ENCODE data around the gene CELA2B. TPM values are rescaled to one million over a fixed set of nuclear protein-coding genes. Genes with fewer than 3 reads are reported as not detected.

Gene CELA2B
- total and polyA plus RNA-seq, 4 donors: not detected

GRCh38 chr1:15448877-15449462, 26.9 kb upstream of the CELA2B start:
- TF ChIP-seq EGR1 (IDR thresholded peaks at IDR 0.05; ENCODE audit: low read depth in 2 of 2) (no peak), JUND (IDR thresholded peaks at IDR 0.05) (no peak), FOXA1 (IDR thresholded peaks at IDR 0.05) (no peak), SP1 (IDR thresholded peaks at IDR 0.05) (no peak), GABPA (IDR thresholded peaks at IDR 0.05 in 1 of 2, conservative IDR thresholded peaks at IDR 0.05 in 1 of 2) (no peak), MAX (IDR thresholded peaks at IDR 0.05) (no peak), YY1 (IDR thresholded peaks at IDR 0.05) (no peak), ATF3 (IDR thresholded peaks at IDR 0.05) (no peak), HNF4G (IDR thresholded peaks at IDR 0.05) (no peak), ZBTB33 (IDR thresholded peaks at IDR 0.05) (no peak), REST (IDR thresholded peaks at IDR 0.05) (no peak), CTCF (IDR thresholded peaks at IDR 0.05; ENCODE audit: low read depth, low read length, missing input control) (no peak), HNF4A (conservative IDR thresholded peaks at IDR 0.05) (no peak), RAD21 (IDR thresholded peaks at IDR 0.05) (no peak), FOXA2 (IDR thresholded peaks at IDR 0.05) (no peak), TAF1 (conservative IDR thresholded peaks at IDR 0.05) (no peak)
- H3K4me1 ChIP-seq (ENCODE audit: control insufficient read depth in 4 of 4, insufficient read depth in 4 of 4, low read length in 3 of 4): no peaks in the 10 kb centered on the region
- WGBS: 93% methylated on average over 3 of the region's 3 CpGs

GRCh38 chr1:15449567-15449966, 26.3 kb upstream of the CELA2B start:
- Histone ChIP-seq H3K36me3 (ENCODE audit: control insufficient read depth in 4 of 4, insufficient read depth in 3 of 4, low read depth in 1 of 4, low read length in 3 of 4) (no peaks in the 10 kb centered on the region), H3K4me3 (ENCODE audit: low read depth in 1 of 3, low read length in 3 of 3) (no peak overlapping the region), H3K9ac (ENCODE audit: low read depth in 1 of 2, low read length in 2 of 2) (no peak overlapping the region), H3K27ac (ENCODE audit: low read depth in 1 of 2, low read length in 2 of 2) (no peak overlapping the region), H3K9me3 (ENCODE audit: control insufficient read depth in 4 of 4, low read length in 3 of 4) (no peaks in the 10 kb centered on the region), H3K27me3 (ENCODE audit: control insufficient read depth in 4 of 4, insufficient read depth in 4 of 4, low read length in 3 of 4) (no peaks in the 10 kb centered on the region), H3K4me1 (ENCODE audit: control insufficient read depth in 4 of 4, insufficient read depth in 4 of 4, low read length in 3 of 4) (no peaks in the 10 kb centered on the region)
- DNase-seq (ENCODE audit: low spot score): no peak
- 74% methylated on average over 3 of the region's 3 CpGs for WGBS
- no peak for TF ChIP-seq EGR1 (IDR thresholded peaks at IDR 0.05; ENCODE audit: low read depth in 2 of 2)
- TF ChIP-seq FOXA2 (IDR thresholded peaks at IDR 0.05): no peak
- no peak for TF ChIP-seq TAF1 (conservative IDR thresholded peaks at IDR 0.05)
- TF ChIP-seq CTCF (IDR thresholded peaks at IDR 0.05; ENCODE audit: low read depth, low read length, missing input control): no peak
- no peak for TF ChIP-seq MAX (IDR thresholded peaks at IDR 0.05)
- TF ChIP-seq RXRA (IDR thresholded peaks at IDR 0.05): no peak
- TF ChIP-seq HNF4G (IDR thresholded peaks at IDR 0.05): no peak
- no peak for TF ChIP-seq HNF4A (conservative IDR thresholded peaks at IDR 0.05)
- no peak for TF ChIP-seq ZBTB33 (IDR thresholded peaks at IDR 0.05)
- TF ChIP-seq FOXA1 (IDR thresholded peaks at IDR 0.05): no peak
- TF ChIP-seq RAD21 (IDR thresholded peaks at IDR 0.05): no peak

More at GRCh38 chr1:15448877-15449462, 26.9 kb upstream of the CELA2B start:
- DNase-seq (ENCODE audit: low spot score): no peak
- Histone ChIP-seq H3K9ac (ENCODE audit: low read depth in 1 of 2, low read length in 2 of 2) (no peak overlapping the region), H3K9me3 (ENCODE audit: control insufficient read depth in 4 of 4, low read length in 3 of 4) (no peaks in the 10 kb centered on the region), H3K27me3 (ENCODE audit: control insufficient read depth in 4 of 4, insufficient read depth in 4 of 4, low read length in 3 of 4) (no peaks in the 10 kb centered on the region), H3K36me3 (ENCODE audit: control insufficient read depth in 4 of 4, insufficient read depth in 3 of 4, low read depth in 1 of 4, low read length in 3 of 4) (no peaks in the 10 kb centered on the region), H3K27ac (ENCODE audit: low read depth in 1 of 2, low read length in 2 of 2) (no peak overlapping the region), H3K4me3 (ENCODE audit: low read depth in 1 of 3, low read length in 3 of 3) (no peak overlapping the region)
